GM23248 (cell line): Measurements from ENCODE around the gene CWC27. TPM values are rescaled to one million over a fixed set of nuclear protein-coding genes. Genes with fewer than 3 reads are reported as not detected.

Experiments
- DNase-seq: peaks from one replicate; pipeline ENCODE4 v3.0.0-alpha.2; 2015
- H2AFZ ChIP-seq: fragments of 200-600 bp; sonication (generic); 2 replicates; pipeline ENCODE4 v1.6.1; 2016; ENCODE audit warnings: antibody characterized with exemption
- H3F3A ChIP-seq: fragments of 200-600 bp; sonication (generic); 2 replicates; pipeline ENCODE4 v1.6.1; 2016; ENCODE audit warnings: mild to moderate bottlenecking, antibody characterized with exemption, mixed run types; ENCODE audit not compliant: insufficient read depth
- H3K27ac ChIP-seq: fragments of 200-600 bp; sonication (generic); 2 replicates; pipeline ENCODE4 v1.5.1; 2016; ENCODE audit warnings: mild to moderate bottlenecking
- H3K27me3 ChIP-seq: fragments of 200-600 bp; sonication (generic); replicated peaks from 2 replicates; pipeline ENCODE4 v1.6.1; 2016; ENCODE audit warnings: mild to moderate bottlenecking; ENCODE audit not compliant: insufficient read depth
- H3K36me3 ChIP-seq: fragments of 200-600 bp; sonication (generic); 2 replicates; pipeline ENCODE4 v1.6.1; 2016; ENCODE audit warnings: low read depth, mild to moderate bottlenecking
- H3K4me1 ChIP-seq: fragments of 200-600 bp; sonication (generic); 2 replicates; pipeline ENCODE4 v1.6.1; 2016; ENCODE audit warnings: mild to moderate bottlenecking; ENCODE audit not compliant: insufficient read depth
- H3K4me2 ChIP-seq: fragments of 200-600 bp; sonication (generic); one replicate; pipeline ENCODE4 v1.6.1; 2016; ENCODE audit warnings: mild to moderate bottlenecking; ENCODE audit not compliant: unreplicated experiment
- H3K4me3 ChIP-seq: fragments of 200-600 bp; sonication (generic); 2 replicates; pipeline ENCODE4 v1.5.1; 2016; ENCODE audit warnings: mild to moderate bottlenecking
- H3K79me2 ChIP-seq: fragments of 200-600 bp; sonication (generic); 2 replicates; pipeline ENCODE4 v1.6.1; 2016; ENCODE audit warnings: mild to moderate bottlenecking; ENCODE audit not compliant: insufficient read depth
- H3K9ac ChIP-seq: fragments of 200-600 bp; sonication (generic); 2 replicates; pipeline ENCODE4 v1.6.1; 2016; ENCODE audit warnings: mild to moderate bottlenecking
- H3K9me2 ChIP-seq: fragments of 200-600 bp; sonication (generic); 2 replicates; pipeline ENCODE4 v1.6.1; 2016; ENCODE audit warnings: mixed run types, mild to moderate bottlenecking, moderate library complexity; ENCODE audit not compliant: insufficient read depth
- H3K9me3 ChIP-seq: fragments of 200-600 bp; sonication (generic); one replicate; pipeline ENCODE4 v1.6.1; 2017; ENCODE audit warnings: low read depth
- H4K20me1 ChIP-seq: fragments of 200-600 bp; sonication (generic); 2 replicates; pipeline ENCODE4 v1.6.0; 2016; ENCODE audit not compliant: insufficient read depth
- EZH2 ChIP-seq: fragments of 200-600 bp; sonication (generic); IDR thresholded peaks from 2 replicates; pipeline ENCODE4 v1.6.1; 2018; ENCODE audit warnings: antibody characterized with exemption, mild to moderate bottlenecking; ENCODE audit not compliant: insufficient read depth, poor library complexity, severe bottlenecking
- EZH2phosphoT487 ChIP-seq: fragments of 200-600 bp; sonication (generic); IDR thresholded peaks from 2 replicates; pipeline ENCODE4 v1.6.1; 2018; ENCODE audit warnings: antibody characterized with exemption, moderate library complexity, mild to moderate bottlenecking, low read depth; ENCODE audit not compliant: insufficient read depth
- WGBS, 2 experiments: methylation state at CpG; one replicate each; pipeline ENCODE4 v1.1.6; 2015 to 2017; ENCODE audit warnings: low lambda C conversion rate in 2 of 2, low coverage in 1 of 2; ENCODE audit errors: missing lambda C conversion rate in 2 of 2; 5-methylcytosine and 5-hydroxymethylcytosine counted together
- in situ Hi-C: fragments of 300-500 bp; cut with MboI; formaldehyde crosslinking; loops from 2 replicates; pipeline ENCODE4 v1.15.0; 2020
- polyA plus RNA-seq: library from polyadenylated mRNA; unstranded; fragments of >200 nt; fragmentation: Nextera tagmentation; extraction: Ambion mirVana; gene quantifications from 2 replicates; pipeline ENCODE4 v1.2.1, GENCODE V29; 2016
- total RNA-seq: library from RNA; depleted of rRNA; stranded (reverse); fragments of >200 nt; shearing (Covaris generic); gene quantifications from 2 replicates; pipeline ENCODE4 v1.2.3, GENCODE V29; 2014

Gene CWC27
- total and polyA plus RNA-seq, 2 experiments from 2014 or later, result 22.7 to 30.5 TPM

DNA sequence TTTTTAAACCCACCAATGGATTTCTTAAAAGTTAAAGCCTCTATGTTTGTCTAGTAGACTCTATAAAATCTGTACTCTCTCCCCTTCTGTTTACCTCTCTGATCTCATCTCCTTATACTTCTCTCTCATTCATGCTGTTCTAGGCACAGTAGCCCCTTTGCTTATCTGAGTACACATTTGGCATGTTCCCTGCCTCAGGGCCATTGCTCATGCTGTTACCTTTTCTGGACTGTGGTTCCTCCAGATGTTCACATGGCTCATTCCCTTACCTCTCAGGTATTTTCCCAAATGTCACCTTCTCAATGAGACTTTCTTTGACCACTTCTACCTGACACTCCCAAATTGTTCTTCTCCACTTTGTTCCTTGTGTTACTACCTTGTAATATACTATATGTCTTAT, 176.1 kb downstream of the CWC27 start:
- Histone ChIP-seq H3K4me1 (peaks cover 7% of the 10 kb centered on the region), H3K4me2 (no peak overlapping the region), H2AFZ (no peak overlapping the region), H3K4me3 (no peak overlapping the region), H3K27me3 (no peaks in the 10 kb centered on the region), H4K20me1 (no peaks in the 10 kb centered on the region), H3K36me3 (no peaks in the 10 kb centered on the region), H3K9ac (no peak overlapping the region), H3K9me2 (no peaks in the 10 kb centered on the region), H3K9me3 (no peaks in the 10 kb centered on the region), H3F3A (no peaks in the 10 kb centered on the region), H3K27ac (no peak overlapping the region), H3K79me2 (no peaks in the 10 kb centered on the region)
- no peak for DNase-seq
- no peak for TF ChIP-seq EZH2phosphoT487
- no peak for TF ChIP-seq EZH2
- in situ Hi-C loops, result no loop called here

DNA sequence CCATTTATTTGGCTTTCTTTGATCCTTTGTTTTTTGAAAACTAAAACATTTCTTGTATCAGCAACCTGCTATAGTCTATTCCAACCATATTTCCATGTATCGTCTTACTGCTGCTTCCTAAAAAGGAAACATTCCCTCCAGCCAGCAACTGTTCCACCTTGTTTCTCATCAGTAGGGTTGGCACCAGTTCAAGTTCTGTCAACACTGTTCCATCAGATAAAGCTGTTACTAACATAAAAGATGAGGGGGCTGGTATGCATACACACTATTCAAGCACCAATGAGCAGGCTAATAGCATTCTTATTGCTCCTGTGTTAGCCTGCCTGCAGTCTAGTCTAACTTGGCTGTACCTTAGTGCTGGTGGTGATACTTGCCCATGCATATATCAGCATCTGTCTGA, 178.3 kb downstream of the CWC27 start:
- no peaks in the 10 kb centered on the region for H3K9me3 ChIP-seq
- no peaks in the 10 kb centered on the region for H4K20me1 ChIP-seq
- no peak for DNase-seq
- H3K4me1 ChIP-seq, result no peaks in the 10 kb centered on the region
- no peak overlapping the region for H3K4me3 ChIP-seq
- in situ Hi-C loops, result no loop called here
- H3F3A ChIP-seq, result no peaks in the 10 kb centered on the region
- no peak overlapping the region for H3K4me2 ChIP-seq
- no peaks in the 10 kb centered on the region for H3K9me2 ChIP-seq
- H3K27me3 ChIP-seq, result no peaks in the 10 kb centered on the region
- H3K9ac ChIP-seq, result no peak overlapping the region
- no peaks in the 10 kb centered on the region for H3K79me2 ChIP-seq
- 92 to 100% methylated on average over 1 of the region's 1 CpG for WGBS, 2 experiments
- no peak overlapping the region for H2AFZ ChIP-seq
- TF ChIP-seq EZH2phosphoT487, result no peak
- TF ChIP-seq EZH2, result no peak
- no peak overlapping the region for H3K27ac ChIP-seq
- no peaks in the 10 kb centered on the region for H3K36me3 ChIP-seq

DNA sequence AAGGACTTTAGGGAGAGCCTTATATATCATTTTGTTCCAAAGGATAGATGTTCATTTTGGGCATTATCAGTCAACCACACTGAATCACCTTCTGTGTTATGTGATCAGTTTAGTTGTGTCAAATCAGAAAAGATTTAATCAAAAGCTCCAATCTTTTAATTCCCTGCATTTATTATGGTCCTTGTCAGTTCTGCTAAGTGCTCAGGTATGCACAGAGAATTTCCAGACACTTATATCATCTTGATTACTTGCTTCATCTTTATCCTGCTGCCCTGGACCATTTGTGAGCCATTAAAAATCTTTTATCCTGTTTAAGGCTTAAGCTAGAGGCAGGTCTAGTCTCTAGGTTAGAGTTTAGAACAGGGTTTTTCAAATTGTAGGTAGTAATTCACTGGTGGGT, 179.1 kb downstream of the CWC27 start:
- no peak overlapping the region for H3K4me2 ChIP-seq
- no peaks in the 10 kb centered on the region for H3K4me1 ChIP-seq
- no peak overlapping the region for H3K4me3 ChIP-seq
- in situ Hi-C loops, result no loop called here
- H3K9ac ChIP-seq, result no peak overlapping the region
- no peak overlapping the region for H3K27ac ChIP-seq
- peaks cover 1% of the 10 kb centered on the region; the same call in 1 of the 2 replicates for H3F3A ChIP-seq
- H3K36me3 ChIP-seq, result 0 out of 2 replicates have a peak, but pooled peaks cover under 1% of the 10 kb centered on the region
- H3K79me2 ChIP-seq, result no peaks in the 10 kb centered on the region
- no peak for DNase-seq
- H3K9me3 ChIP-seq, result no peaks in the 10 kb centered on the region
- TF ChIP-seq EZH2phosphoT487 (no peak), EZH2 (no peak)
- H2AFZ ChIP-seq, result no peak overlapping the region
- H3K27me3 ChIP-seq, result no peaks in the 10 kb centered on the region
- no peaks in the 10 kb centered on the region for H4K20me1 ChIP-seq
- no peaks in the 10 kb centered on the region for H3K9me2 ChIP-seq

DNA sequence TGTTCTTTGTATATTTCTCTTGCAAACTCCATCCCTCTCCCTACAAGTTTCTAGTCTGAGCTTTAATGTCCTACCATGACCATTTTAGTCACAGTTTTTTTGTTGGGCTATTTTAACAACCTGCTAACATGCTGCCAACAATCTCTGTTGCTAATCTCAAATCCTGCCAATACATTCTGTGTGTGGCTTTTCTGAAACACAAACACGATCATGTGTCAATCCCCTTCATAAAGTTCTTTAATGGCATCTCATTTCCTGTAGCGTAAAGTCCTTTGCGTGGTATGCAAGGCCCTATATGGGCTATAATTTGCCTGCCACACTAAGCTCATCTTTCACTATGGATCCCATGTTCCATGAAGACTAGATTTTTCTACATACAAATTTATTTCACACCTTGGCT, 180.6 kb downstream of the CWC27 start:
- Histone ChIP-seq H3K36me3 (0 out of 2 replicates have a peak, but pooled peaks cover 8% of the 10 kb centered on the region), H3K4me3 (no peak overlapping the region), H3F3A (peaks cover 9% of the 10 kb centered on the region), H3K4me1 (no peaks in the 10 kb centered on the region), H3K4me2 (no peak overlapping the region), H4K20me1 (no peaks in the 10 kb centered on the region), H2AFZ (no peak overlapping the region), H3K27me3 (no peaks in the 10 kb centered on the region), H3K9ac (no peak overlapping the region), H3K79me2 (no peaks in the 10 kb centered on the region), H3K9me3 (no peaks in the 10 kb centered on the region), H3K9me2 (no peaks in the 10 kb centered on the region), H3K27ac (no peak overlapping the region)
- in situ Hi-C loops, result no loop called here
- WGBS, 2 experiments, result 60 to 75% methylated on average over 3 of the region's 3 CpGs
- DNase-seq, result no peak
- TF ChIP-seq EZH2 (no peak), EZH2phosphoT487 (no peak)
